HG02981 (cell line): ENCODE results near the gene TAAR9.

Experiments used
- ATAC-seq: cut with Tn5 transposase; IDR thresholded peaks from one replicate; pipeline ENCODE4 v1.9.1; 2021; ENCODE audit warnings: mild to moderate bottlenecking, moderate library complexity; ENCODE audit not compliant: unreplicated experiment

TAAR9 gene

GRCh38 chr6:132537977-132538376 lies at the start of gene TAAR9:
Gene TAAR9 (plus strand): TSS chr6:132538277. CDS start chr6:132538290, 13 bp downstream.
- ATAC-seq: no peak

- no peak for ATAC-seq
Observed at GRCh38 chr6:132489376-132489775, 48.7 kb upstream of the TAAR9 start.

- peak; percentile 35 for ATAC-seq
Observed at GRCh38 chr6:132490024-132490423, 48.1 kb upstream of the TAAR9 start.

- peak; percentile 38 for ATAC-seq
Observed at GRCh38 chr6:132490478-132491204, 47.4 kb upstream of the TAAR9 start.

- no peak for ATAC-seq
Observed at GRCh38 chr6:132491303-132491702, 46.8 kb upstream of the TAAR9 start.

GRCh38 chr6:132491881-132492280 lies 46.2 kb upstream of the TAAR9 start:
- ATAC-seq: no peak

GRCh38 chr6:132494954-132495353 lies 43.1 kb upstream of the TAAR9 start:
- ATAC-seq: peak; percentile 22

GRCh38 chr6:132495604-132496079 lies 42.4 kb upstream of the TAAR9 start:
- ATAC-seq: peak; percentile 30

- ATAC-seq: no peak
Observed at GRCh38 chr6:132496519-132497180, 41.4 kb upstream of the TAAR9 start.

GRCh38 chr6:132498638-132499037 lies 39.4 kb upstream of the TAAR9 start:
- ATAC-seq: peak; percentile 43

- ATAC-seq: no peak
Observed at GRCh38 chr6:132499757-132500156, 38.3 kb upstream of the TAAR9 start.

- no peak for ATAC-seq
Observed at GRCh38 chr6:132504757-132505156, 33.3 kb upstream of the TAAR9 start.

- no peak for ATAC-seq
Observed at GRCh38 chr6:132505158-132505557, 32.9 kb upstream of the TAAR9 start.

GRCh38 chr6:132506461-132506860 lies 31.6 kb upstream of the TAAR9 start:
- ATAC-seq: no peak

GRCh38 chr6:132506869-132507808 lies 30.9 kb upstream of the TAAR9 start:
- ATAC-seq: no peak

- no peak for ATAC-seq
Observed at GRCh38 chr6:132511210-132511830, 26.8 kb upstream of the TAAR9 start.

GRCh38 chr6:132511831-132512220 lies 26.3 kb upstream of the TAAR9 start:
- ATAC-seq: peak; percentile 23

- ATAC-seq: no peak
Observed at GRCh38 chr6:132512342-132512637, 25.8 kb upstream of the TAAR9 start.

- ATAC-seq: peak; percentile 83
Observed at GRCh38 chr6:132512638-132513632, 25.1 kb upstream of the TAAR9 start, which contains the start of gene STX7. Gene STX7 (minus strand): TSS chr6:132513116. CDS start chr6:132503530, 9,586 bp downstream.
